ENCODE results near the gene PORCN.
A peak's percentile ranks its signal among the peaks of the same experiment; 100 is the strongest.

PORCN gene

GRCh38 chrX:48508400-48509244, at the start of gene PORCN:
Gene PORCN (plus strand): TSS chrX:48508992. CDS start chrX:48509821, 829 bp downstream.
- CTCF ChIA-PET: no interaction called here
- Mint-ChIP-seq H3K27me3 (peaks cover 7% of the 10 kb centered on the region), H3K27ac (peak within 1 kb of the TSS; percentile 88), H3K9me3 (no peaks in the 10 kb centered on the region), H3K4me1 (peaks cover 34% of the 10 kb centered on the region), H3K36me3 (peaks cover 16% of the 10 kb centered on the region), H3K4me3 (peak within 1 kb of the TSS; percentile 90)
- peak; percentile 88 for DNase-seq

GRCh38 chrX:48459483-48459882, 49.3 kb upstream of the PORCN start:
- H3K27me3 Mint-ChIP-seq: no peaks in the 10 kb centered on the region
- H3K9me3 Mint-ChIP-seq: no peaks in the 10 kb centered on the region
- H3K4me3 Mint-ChIP-seq: no peak overlapping the region
- peaks cover 13% of the 10 kb centered on the region for H3K4me1 Mint-ChIP-seq
- no peak for DNase-seq
- no peak overlapping the region for H3K27ac Mint-ChIP-seq
- CTCF ChIA-PET: no interaction called here
- peaks cover 36% of the 10 kb centered on the region for H3K36me3 Mint-ChIP-seq

DNA sequence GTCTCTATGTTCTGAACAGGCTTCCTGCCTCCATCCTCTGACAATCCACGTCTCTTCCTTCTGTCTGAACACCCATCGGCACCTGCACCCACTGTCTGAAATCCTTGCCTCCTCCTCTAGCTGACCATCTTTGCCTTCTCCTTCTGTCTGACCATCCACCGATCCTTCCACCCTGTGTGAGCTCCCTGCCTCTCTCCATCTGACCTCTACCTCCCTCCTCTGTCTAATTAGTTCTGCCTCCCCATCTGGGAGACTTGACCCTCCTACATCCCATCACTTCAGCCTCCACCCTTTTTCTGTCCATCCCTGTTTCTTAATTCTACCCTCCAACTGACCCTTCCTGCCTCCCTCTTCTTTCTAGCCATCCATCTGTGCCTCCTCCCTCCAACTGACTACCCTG, 48.8 kb upstream of the PORCN start:
- no peak for DNase-seq
- H3K4me3 Mint-ChIP-seq: no peak overlapping the region
- CTCF ChIA-PET: no interaction called here
- peaks cover 40% of the 10 kb centered on the region for H3K36me3 Mint-ChIP-seq
- no peaks in the 10 kb centered on the region for H3K27me3 Mint-ChIP-seq
- peaks cover 15% of the 10 kb centered on the region for H3K4me1 Mint-ChIP-seq
- no peaks in the 10 kb centered on the region for H3K9me3 Mint-ChIP-seq
- no peak overlapping the region for H3K27ac Mint-ChIP-seq

GRCh38 chrX:48460606-48461005, 48.2 kb upstream of the PORCN start:
- H3K4me3 Mint-ChIP-seq: no peak overlapping the region
- H3K36me3 Mint-ChIP-seq: peaks cover 45% of the 10 kb centered on the region
- no peaks in the 10 kb centered on the region for H3K27me3 Mint-ChIP-seq
- H3K4me1 Mint-ChIP-seq: peaks cover 21% of the 10 kb centered on the region
- CTCF ChIA-PET: no interaction called here
- H3K27ac Mint-ChIP-seq: no peak overlapping the region
- DNase-seq: no peak
- H3K9me3 Mint-ChIP-seq: no peaks in the 10 kb centered on the region

GRCh38 chrX:48461830-48462229, 47.0 kb upstream of the PORCN start:
- Mint-ChIP-seq H3K27me3 (no peaks in the 10 kb centered on the region), H3K4me3 (no peak overlapping the region), H3K27ac (peak overlapping the region; percentile 42), H3K9me3 (no peaks in the 10 kb centered on the region), H3K4me1 (peaks cover 28% of the 10 kb centered on the region), H3K36me3 (peaks cover 52% of the 10 kb centered on the region)
- no peak for DNase-seq
- CTCF ChIA-PET: no interaction called here

- no peak for DNase-seq
- H3K4me3 Mint-ChIP-seq: no peak overlapping the region
- no peaks in the 10 kb centered on the region for H3K27me3 Mint-ChIP-seq
- peaks cover 51% of the 10 kb centered on the region for H3K36me3 Mint-ChIP-seq
- H3K9me3 Mint-ChIP-seq: no peaks in the 10 kb centered on the region
- H3K27ac Mint-ChIP-seq: peak overlapping the region; percentile 69
- CTCF ChIA-PET: no interaction called here
- H3K4me1 Mint-ChIP-seq: peaks cover 49% of the 10 kb centered on the region
These were observed 43.4 kb upstream of the PORCN start for GRCh38 chrX:48465336-48465933.

DNA sequence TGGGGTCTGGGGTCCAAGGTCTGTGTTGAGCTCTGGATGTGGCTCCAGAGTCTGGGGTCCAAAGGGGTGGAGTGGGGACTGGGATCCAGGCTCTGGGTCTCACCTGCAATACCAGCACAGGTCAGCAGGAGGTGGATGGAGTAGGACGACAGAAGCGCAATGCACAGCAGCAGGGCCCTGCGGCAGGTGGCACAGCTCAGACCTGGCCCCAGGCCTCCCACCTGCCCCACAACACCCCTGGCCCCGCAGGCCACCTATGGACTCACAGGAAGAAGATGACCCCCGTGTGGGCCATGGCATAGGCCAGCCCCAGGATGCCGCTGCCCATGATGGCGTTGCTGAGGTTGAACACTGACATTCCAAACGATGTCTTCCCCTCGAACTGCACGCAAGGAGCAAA, 42.1 kb upstream of the PORCN start:
- Mint-ChIP-seq H3K27ac (peak overlapping the region; percentile 69), H3K36me3 (peaks cover 43% of the 10 kb centered on the region), H3K4me1 (peaks cover 51% of the 10 kb centered on the region), H3K27me3 (no peaks in the 10 kb centered on the region), H3K4me3 (peak overlapping the region; percentile 48), H3K9me3 (no peaks in the 10 kb centered on the region)
- CTCF ChIA-PET: interaction anchor here (1.9 kb wide), 1 partner anchor 73 kb away, joined by 5 read pairs; the partner anchor contains the start of gene TBC1D25
- peak; percentile 39 for DNase-seq

- H3K27ac Mint-ChIP-seq: no peak overlapping the region
These were observed 41.5 kb upstream of the PORCN start for GRCh38 chrX:48467281-48467761.

DNA sequence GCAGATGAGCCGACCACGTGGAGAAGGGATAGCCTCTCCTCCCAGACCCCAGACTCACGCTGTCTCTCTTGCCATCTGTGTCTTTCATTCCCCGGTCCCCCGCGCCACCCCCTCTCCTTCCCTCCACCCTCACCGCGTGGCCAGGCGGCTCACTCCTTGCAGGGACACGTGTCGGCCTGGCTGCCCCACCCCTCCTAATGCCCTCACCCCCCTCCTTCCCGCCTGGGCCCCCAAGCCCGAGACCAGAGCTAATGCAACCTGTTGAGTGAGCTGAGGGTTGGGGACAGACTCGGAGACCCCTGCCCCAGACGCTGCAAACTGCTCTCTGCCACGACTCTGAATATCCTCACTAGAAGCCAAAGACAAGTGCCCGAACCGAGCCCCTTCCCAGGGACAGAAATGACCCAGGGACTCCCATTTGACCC, 40.5 kb upstream of the PORCN start:
- peak; percentile 66 for DNase-seq
- Mint-ChIP-seq H3K27ac (peak overlapping the region; percentile 84), H3K36me3 (peaks cover 35% of the 10 kb centered on the region), H3K4me1 (peaks cover 44% of the 10 kb centered on the region), H3K9me3 (no peaks in the 10 kb centered on the region), H3K27me3 (no peaks in the 10 kb centered on the region), H3K4me3 (peak overlapping the region; percentile 98)
- CTCF ChIA-PET: interaction anchor here (1.1 to 1.9 kb wide), 2 partner anchors 12 to 72 kb away, joined by 3 to 5 read pairs; partner anchors contain the start of gene TBC1D25

More at GRCh38 chrX:48467281-48467761, 41.5 kb upstream of the PORCN start:
- Mint-ChIP-seq H3K4me1 (peaks cover 51% of the 10 kb centered on the region), H3K27me3 (no peaks in the 10 kb centered on the region), H3K4me3 (peak overlapping the region; percentile 98), H3K36me3 (peaks cover 40% of the 10 kb centered on the region), H3K9me3 (no peaks in the 10 kb centered on the region)
- CTCF ChIA-PET: interaction anchor here (1.1 to 1.9 kb wide), 2 partner anchors 11 to 72 kb away, joined by 3 to 5 read pairs; partner anchors contain the start of gene TBC1D25
- no peak for DNase-seq

- H3K4me1 Mint-ChIP-seq: peaks cover 43% of the 10 kb centered on the region
- H3K9me3 Mint-ChIP-seq: no peaks in the 10 kb centered on the region
- DNase-seq: peak; percentile 68
- peaks cover 31% of the 10 kb centered on the region for H3K36me3 Mint-ChIP-seq
- CTCF ChIA-PET: interaction anchor here (0.6 to 1.2 kb wide), 2 partner anchors 223 to 241 kb away, joined by 3 read pairs; no protein-coding TSS in a partner anchor
- no peaks in the 10 kb centered on the region for H3K27me3 Mint-ChIP-seq
- H3K4me3 Mint-ChIP-seq: peak overlapping the region; percentile 98
- peak overlapping the region; percentile 84 for H3K27ac Mint-ChIP-seq
These were observed 39.8 kb upstream of the PORCN start for GRCh38 chrX:48468693-48469691.

GRCh38 chrX:48470110-48470832, 38.5 kb upstream of the PORCN start, which contains the start of gene SLC38A5:
Gene SLC38A5 (minus strand): TSS chrX:48470260. CDS start chrX:48467924, 2,336 bp downstream.
- Mint-ChIP-seq H3K4me3 (peak within 1 kb of the TSS; percentile 98), H3K4me1 (peaks cover 45% of the 10 kb centered on the region), H3K27ac (peak within 1 kb of the TSS; percentile 84), H3K27me3 (no peaks in the 10 kb centered on the region), H3K9me3 (no peaks in the 10 kb centered on the region), H3K36me3 (peaks cover 21% of the 10 kb centered on the region)
- DNase-seq: no peak
- CTCF ChIA-PET: no interaction called here

DNA sequence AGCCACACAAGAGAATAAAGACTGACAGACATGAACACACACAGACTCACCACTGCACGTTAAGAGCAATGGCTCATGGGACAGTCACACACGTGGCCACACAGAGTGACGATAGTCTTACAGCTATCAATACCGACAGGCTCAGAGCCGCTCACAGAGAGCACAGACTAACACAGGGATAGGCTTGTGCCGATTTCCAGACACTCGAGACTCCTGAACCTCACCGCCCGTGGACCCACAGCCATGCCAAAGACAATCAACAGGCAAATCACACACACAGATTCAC, 38.0 kb upstream of the PORCN start:
- Mint-ChIP-seq H3K9me3 (no peaks in the 10 kb centered on the region), H3K36me3 (peaks cover 16% of the 10 kb centered on the region), H3K4me1 (peaks cover 44% of the 10 kb centered on the region), H3K27me3 (no peaks in the 10 kb centered on the region), H3K4me3 (no peak overlapping the region), H3K27ac (peak overlapping the region; percentile 73)
- CTCF ChIA-PET: no interaction called here
- DNase-seq: no peak

GRCh38 chrX:48471504-48471903, 37.3 kb upstream of the PORCN start:
- H3K27me3 Mint-ChIP-seq: no peaks in the 10 kb centered on the region
- no peak overlapping the region for H3K4me3 Mint-ChIP-seq
- peaks cover 44% of the 10 kb centered on the region for H3K4me1 Mint-ChIP-seq
- no peak overlapping the region for H3K27ac Mint-ChIP-seq
- CTCF ChIA-PET: no interaction called here
- H3K9me3 Mint-ChIP-seq: no peaks in the 10 kb centered on the region
- DNase-seq: no peak
- H3K36me3 Mint-ChIP-seq: peaks cover 12% of the 10 kb centered on the region

All from activated naive CD4-positive, alpha-beta T cell treated with anti-CD3 and anti-CD28 coated beads, Interleukin-2, amount 10 ng/mL, durations not matched to agents 7 days and 5 days (primary cell).